ENCODE results near the gene AFDN. TPM values are rescaled to one million over a fixed set of nuclear protein-coding genes. Genes with fewer than 3 reads are reported as not detected.

Gene AFDN
- total and polyA plus RNA-seq, 9 donors, result 24.4 to 266 (median 86.6) TPM

DNA sequence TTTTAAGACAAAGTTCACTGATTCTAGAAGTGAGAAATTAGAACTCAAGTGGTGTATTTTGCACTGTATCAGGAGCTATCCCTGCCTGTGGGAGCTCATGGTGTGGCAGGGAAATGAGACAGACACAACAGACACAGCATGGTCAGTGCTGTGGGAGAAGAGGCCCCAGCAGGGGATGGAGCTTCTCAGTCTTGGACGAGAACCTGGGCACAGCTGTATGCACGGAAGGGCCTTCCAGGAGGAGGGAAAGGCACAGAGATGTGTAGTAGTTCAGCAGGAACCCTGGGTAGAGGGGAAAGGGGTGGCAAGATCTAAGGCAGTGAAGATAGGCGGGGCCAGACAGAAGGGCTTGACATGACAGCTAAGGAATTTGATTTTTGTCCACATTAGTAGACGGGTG is 122.0 kb downstream of the AFDN start:
- H3K27ac ChIP-seq, result no peak overlapping the region
- DNase-seq, result no peak
- WGBS, 3 donors, result 80 to 86% (median 85%) methylated on average over 4 of the region's 4 CpGs
- TF ChIP-seq POLR2A (IDR thresholded peaks at IDR 0.05) (no peak), EP300 (IDR thresholded peaks at IDR 0.05) (no peak)
- TF ChIP-seq, protein P1, sequence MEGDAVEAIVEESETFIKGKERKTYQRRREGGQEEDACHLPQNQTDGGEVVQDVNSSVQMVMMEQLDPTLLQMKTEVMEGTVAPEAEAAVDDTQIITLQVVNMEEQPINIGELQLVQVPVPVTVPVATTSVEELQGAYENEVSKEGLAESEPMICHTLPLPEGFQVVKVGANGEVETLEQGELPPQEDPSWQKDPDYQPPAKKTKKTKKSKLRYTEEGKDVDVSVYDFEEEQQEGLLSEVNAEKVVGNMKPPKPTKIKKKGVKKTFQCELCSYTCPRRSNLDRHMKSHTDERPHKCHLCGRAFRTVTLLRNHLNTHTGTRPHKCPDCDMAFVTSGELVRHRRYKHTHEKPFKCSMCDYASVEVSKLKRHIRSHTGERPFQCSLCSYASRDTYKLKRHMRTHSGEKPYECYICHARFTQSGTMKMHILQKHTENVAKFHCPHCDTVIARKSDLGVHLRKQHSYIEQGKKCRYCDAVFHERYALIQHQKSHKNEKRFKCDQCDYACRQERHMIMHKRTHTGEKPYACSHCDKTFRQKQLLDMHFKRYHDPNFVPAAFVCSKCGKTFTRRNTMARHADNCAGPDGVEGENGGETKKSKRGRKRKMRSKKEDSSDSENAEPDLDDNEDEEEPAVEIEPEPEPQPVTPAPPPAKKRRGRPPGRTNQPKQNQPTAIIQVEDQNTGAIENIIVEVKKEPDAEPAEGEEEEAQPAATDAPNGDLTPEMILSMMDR (IDR thresholded peaks at IDR 0.05), result no peak
- no peaks in the 10 kb centered on the region for H3K36me3 ChIP-seq
- H3K9me3 ChIP-seq, result no peaks in the 10 kb centered on the region
- intact Hi-C loops (cut with DNase I), result no loop called here
- H3K4me1 ChIP-seq (ENCODE audit: insufficient read depth), result no peaks in the 10 kb centered on the region
- H3K4me3 ChIP-seq, result no peak overlapping the region
- no peaks in the 10 kb centered on the region for H3K27me3 ChIP-seq

DNA sequence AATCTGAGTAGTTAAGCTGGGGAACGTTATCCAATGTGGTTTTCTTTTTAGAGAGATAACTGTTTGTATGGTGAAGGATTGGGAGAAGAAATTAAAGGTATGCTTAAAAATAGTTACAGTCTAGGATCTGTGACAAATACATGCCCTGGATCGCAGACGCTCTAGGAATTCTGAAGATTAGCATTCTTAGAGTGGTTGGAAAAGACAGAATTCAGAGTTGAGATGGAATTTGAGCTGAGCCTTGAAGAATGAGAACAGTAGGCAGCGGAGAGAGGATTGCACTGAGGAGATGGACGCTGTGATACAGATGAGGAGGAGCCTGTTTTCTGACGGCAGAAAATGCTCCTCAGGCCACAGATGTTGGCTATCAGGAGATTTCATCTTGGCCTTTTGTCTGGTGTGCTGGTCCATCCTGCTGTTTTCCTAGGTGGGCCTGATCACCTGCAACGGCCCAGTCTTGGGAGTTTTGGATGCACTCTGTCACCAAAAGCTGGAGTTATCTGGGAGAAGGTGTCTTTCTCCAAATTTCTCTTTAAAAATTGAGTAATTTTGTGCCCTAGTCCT is 122.5 kb downstream of the AFDN start:
- no peaks in the 10 kb centered on the region for H3K9me3 ChIP-seq
- H3K27ac ChIP-seq, result no peak overlapping the region
- WGBS, 3 donors, result 77 to 83% (median 82%) methylated on average over 7 of the region's 7 CpGs
- H3K4me3 ChIP-seq, result no peak overlapping the region
- no peaks in the 10 kb centered on the region for H3K36me3 ChIP-seq
- no peaks in the 10 kb centered on the region for H3K27me3 ChIP-seq
- no peak for DNase-seq
- no peaks in the 10 kb centered on the region for H3K4me1 ChIP-seq (ENCODE audit: insufficient read depth)
- intact Hi-C loops (cut with DNase I), result no loop called here
- TF ChIP-seq POLR2A (IDR thresholded peaks at IDR 0.05) (no peak), EP300 (IDR thresholded peaks at IDR 0.05) (no peak)
- TF ChIP-seq, protein P1 (IDR thresholded peaks at IDR 0.05), result no peak

DNA sequence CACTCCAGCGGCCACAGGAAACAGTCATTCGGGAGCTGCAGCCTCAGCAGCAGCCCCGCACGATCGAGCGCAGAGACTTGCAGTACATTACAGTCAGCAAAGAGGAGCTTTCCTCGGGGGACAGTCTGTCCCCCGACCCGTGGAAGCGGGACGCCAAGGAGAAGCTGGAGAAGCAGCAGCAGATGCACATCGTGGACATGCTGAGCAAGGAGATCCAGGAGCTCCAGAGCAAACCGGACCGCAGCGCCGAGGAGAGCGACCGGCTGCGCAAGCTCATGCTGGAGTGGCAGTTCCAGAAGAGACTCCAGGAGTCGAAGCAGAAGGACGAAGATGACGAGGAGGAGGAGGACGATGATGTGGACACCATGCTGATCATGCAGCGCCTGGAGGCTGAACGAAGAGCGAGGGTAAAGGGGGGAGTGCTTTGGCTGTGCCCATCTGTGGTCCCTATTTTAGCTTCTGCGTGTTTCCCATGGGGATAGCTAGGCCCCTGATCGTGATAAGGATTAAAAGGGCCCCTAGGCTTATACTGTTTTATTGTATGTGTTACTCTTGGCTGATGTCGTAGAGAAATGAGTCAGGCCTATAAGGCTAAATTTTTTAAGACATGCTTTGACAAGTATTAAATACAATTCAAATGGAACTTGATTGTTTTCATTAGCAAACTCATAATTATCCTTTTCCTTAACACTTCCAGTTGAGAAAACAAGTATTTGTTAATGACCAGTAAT is 125.2 kb downstream of the AFDN start:
- Histone ChIP-seq H3K4me1 (ENCODE audit: insufficient read depth) (no peaks in the 10 kb centered on the region), H3K4me3 (no peak overlapping the region), H3K36me3 (no peaks in the 10 kb centered on the region), H3K27ac (no peak overlapping the region), H3K9me3 (no peaks in the 10 kb centered on the region), H3K27me3 (no peaks in the 10 kb centered on the region)
- 96 to 97% (median 97%) methylated on average over 29 of the region's 29 CpGs for WGBS, 3 donors
- no peak for TF ChIP-seq POLR2A (IDR thresholded peaks at IDR 0.05)
- no peak for TF ChIP-seq EP300 (IDR thresholded peaks at IDR 0.05)
- TF ChIP-seq, protein P1 (IDR thresholded peaks at IDR 0.05), result no peak
- DNase-seq, result no peak
- intact Hi-C loops (cut with DNase I), result no loop called here

DNA sequence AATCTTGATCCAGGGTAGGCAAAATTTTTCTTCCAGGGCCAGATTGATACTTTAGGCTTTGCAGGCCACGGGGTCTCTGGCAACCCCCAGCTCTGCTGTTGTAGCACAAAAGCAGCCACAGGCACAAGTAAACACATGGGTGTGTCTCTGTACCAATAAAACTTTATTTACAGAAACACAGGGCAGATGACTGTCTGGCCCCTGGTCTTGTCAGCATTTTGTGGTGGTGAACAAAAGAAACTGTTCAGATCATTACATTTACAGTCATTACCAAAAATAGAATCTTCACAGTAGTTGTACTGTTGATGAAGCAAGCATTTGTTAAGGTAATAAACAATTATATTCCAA is 125.8 kb downstream of the AFDN start:
- Histone ChIP-seq H3K27ac (no peak overlapping the region), H3K36me3 (no peaks in the 10 kb centered on the region), H3K9me3 (no peaks in the 10 kb centered on the region), H3K4me3 (no peak overlapping the region), H3K27me3 (no peaks in the 10 kb centered on the region), H3K4me1 (ENCODE audit: insufficient read depth) (no peaks in the 10 kb centered on the region)
- TF ChIP-seq EP300 (IDR thresholded peaks at IDR 0.05) (no peak), POLR2A (IDR thresholded peaks at IDR 0.05) (no peak)
- no peak for DNase-seq
- WGBS, 3 donors, result 89 to 100% (median 95%) methylated on average over 1 of the region's 1 CpG
- intact Hi-C loops (cut with DNase I), result no loop called here

DNA sequence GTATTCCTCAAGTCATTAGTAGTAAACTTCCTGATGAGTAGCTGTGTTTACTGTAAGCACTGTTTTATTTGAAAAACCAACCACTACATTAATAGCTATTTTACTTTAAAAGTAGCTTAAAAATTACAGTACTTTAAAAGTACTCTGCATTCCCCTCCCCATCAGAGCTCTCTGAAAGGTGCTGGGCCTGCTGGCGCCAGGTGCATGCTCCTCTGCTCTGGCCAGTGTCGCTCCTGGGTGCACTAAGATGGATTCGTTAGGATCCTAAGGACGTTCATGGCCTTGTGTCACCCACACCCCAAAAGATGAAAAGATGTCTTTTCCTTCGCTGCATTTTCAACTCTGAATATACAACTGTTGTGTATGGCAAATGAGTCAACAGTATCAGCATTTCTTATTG is 126.8 kb downstream of the AFDN start:
- intact Hi-C loops (cut with DNase I), result no loop called here
- no peaks in the 10 kb centered on the region for H3K36me3 ChIP-seq

More for the DNA sequence above, 126.8 kb downstream of the AFDN start:
- 94 to 96% (median 94%) methylated on average over 5 of the region's 5 CpGs for WGBS, 3 donors
- no peak overlapping the region for H3K27ac ChIP-seq
- no peaks in the 10 kb centered on the region for H3K4me1 ChIP-seq (ENCODE audit: insufficient read depth)
- H3K9me3 ChIP-seq, result no peaks in the 10 kb centered on the region
- no peak for DNase-seq
- TF ChIP-seq EP300 (IDR thresholded peaks at IDR 0.05), result no peak
- TF ChIP-seq, protein P1 (IDR thresholded peaks at IDR 0.05), result no peak
- TF ChIP-seq POLR2A (IDR thresholded peaks at IDR 0.05), result no peak
- H3K4me3 ChIP-seq, result no peak overlapping the region
- no peaks in the 10 kb centered on the region for H3K27me3 ChIP-seq
